K562 (cell line): ENCODE data around the gene STYXL1. TPM values are rescaled to one million over a fixed set of nuclear protein-coding genes. Genes with fewer than 3 reads are reported as not detected.
"Not testable (repeated sequence)": the region's sequence is repeated elsewhere in the genome, so short reads cannot be mapped to it uniquely, and the experiment has no call there.

Source experiments
- ATAC-seq: fragments of 200-7000 bp; cut with Tn5 transposase; 3 replicates; pipeline ENCODE4 v1.9.1; 2020; ENCODE audit warnings: moderate library complexity
- BruUV-seq: library from RNA; stranded (reverse); fragments of 400-500 nt; replicated peaks from 2 replicates; lab custom pipeline; 2021; lab: Mats Ljungman, UMichigan
- CTCF ChIA-PET: fragments of 300-600 bp; formaldehyde crosslinking; extraction: SDS; loops from one replicate; lab custom pipeline; 2021; ENCODE audit warnings: low intra/inter-chr PET ratio; lab: Yijun Ruan, JAX
- POLR2A ChIA-PET: fragments of 300-600, 350-650 bp; sonication (Branson Sonifier 250); formaldehyde crosslinking; extraction: SDS; loops from one replicate; lab custom pipeline; 2021; ENCODE audit warnings: antibody characterized with exemption, inconsistent platforms; lab: Yijun Ruan, JAX
- DNase-seq, 4 experiments: peaks; one replicate each; pipeline versions ENCODE4 v3.0.0 to v3.0.0-alpha.2; 2011 to 2018; ENCODE audit warnings: low spot score in 3 of 4, mixed read lengths in 3 of 4; ENCODE audit errors: extremely low read depth in 1 of 4
- FAIRE-seq: peaks from 2 replicates; lab custom pipeline; 2011; peaks lifted over from hg19 to GRCh38; lab: Jason Lieb, UNC
- H2AFZ ChIP-seq: 2 replicates; pipeline ENCODE4 v1.6.0; 2011; ENCODE audit warnings: low read depth, low read length, control low read depth, inconsistent platforms
- H3K27ac ChIP-seq: fragments of 200-600 bp; 3 replicates; pipeline ENCODE4 v1.8.0; 2011; ENCODE audit warnings: low read depth, mild to moderate bottlenecking, control low read depth, inconsistent platforms, low read length, moderate library complexity, mixed read lengths; ENCODE audit errors: extremely low read depth
- H3K27me3 ChIP-seq, 2 experiments: fragments of 300-600 bp in 1 of 2; 2 replicates in 1 of 2; 3 replicates in 1 of 2; pipeline versions ENCODE4 v1.6.0 to v1.8.0; 2011; ENCODE audit warnings: inconsistent platforms in 2 of 2, low read length in 2 of 2, mild to moderate bottlenecking in 1 of 2, mixed read lengths in 1 of 2, moderate library complexity in 1 of 2; ENCODE audit not compliant: control insufficient read depth in 2 of 2, insufficient read depth in 2 of 2
- H3K36me3 ChIP-seq: fragments of 300-600 bp; 3 replicates; pipeline ENCODE4 v1.8.0; 2011; ENCODE audit warnings: mild to moderate bottlenecking, low read length, inconsistent platforms; ENCODE audit not compliant: control insufficient read depth, insufficient read depth
- H3K4me1 ChIP-seq, 2 experiments: fragments of 200-600 bp in 1 of 2; replicated peaks in 1 of 2; 2 replicates in 1 of 2; 3 replicates in 1 of 2; pipeline versions ENCODE4 v1.5.1 to v1.8.0; 2011; ENCODE audit warnings: inconsistent platforms in 2 of 2, low read length in 2 of 2, mild to moderate bottlenecking in 1 of 2, mixed read lengths in 1 of 2, moderate library complexity in 1 of 2; ENCODE audit not compliant: control insufficient read depth in 2 of 2, insufficient read depth in 2 of 2
- H3K4me2 ChIP-seq: 2 replicates; pipeline ENCODE4 v1.6.1; 2011; ENCODE audit warnings: low read length, control low read depth, inconsistent platforms, mixed read lengths; ENCODE audit not compliant: insufficient read depth
- H3K4me3 ChIP-seq: fragments of 200-600 bp; sonication (generic), shearing (Covaris generic); 2 replicates; pipeline ENCODE4 v1.5.1; 2016; ENCODE audit warnings: control low read depth, inconsistent platforms
- H3K79me2 ChIP-seq: fragments of 200-600 bp; 3 replicates; pipeline ENCODE4 v1.8.0; 2011; ENCODE audit warnings: low read length, inconsistent platforms; ENCODE audit not compliant: control insufficient read depth, insufficient read depth
- H3K9ac ChIP-seq, 2 experiments: 2 replicates each; pipeline versions ENCODE4 v1.6.0 to v1.6.1; 2011; ENCODE audit warnings: low read depth in 2 of 2, low read length in 2 of 2, control low read depth in 1 of 2, inconsistent platforms in 1 of 2, mild to moderate bottlenecking in 1 of 2, mixed read lengths in 1 of 2; ENCODE audit not compliant: insufficient read depth in 1 of 2
- H3K9me1 ChIP-seq: one replicate; pipeline ENCODE4 v1.6.0; 2011; ENCODE audit warnings: inconsistent platforms, mild to moderate bottlenecking, low read length, moderate library complexity; ENCODE audit not compliant: control insufficient read depth, insufficient read depth
- H3K9me3 ChIP-seq: replicated peaks from 2 replicates; pipeline ENCODE4 v1.5.1; 2011; ENCODE audit warnings: low read depth, low read length, inconsistent platforms; ENCODE audit not compliant: control insufficient read depth, insufficient read depth
- H4K20me1 ChIP-seq: replicated peaks from 2 replicates; pipeline ENCODE4 v1.6.1; 2011; ENCODE audit warnings: low read length, inconsistent platforms, mixed read lengths; ENCODE audit not compliant: control insufficient read depth, insufficient read depth
- CREB3L1 ChIP-seq: fragments of 450-650 bp; IDR thresholded peaks from 2 replicates; pipeline ENCODE4 v1.6.1; 2014; ENCODE audit warnings: low read depth, mild to moderate bottlenecking, moderate library complexity, borderline replicate concordance
- RB1 ChIP-seq: fragments of 450-650 bp; IDR thresholded peaks from 2 replicates; pipeline ENCODE4 v1.6.1; 2017; ENCODE audit warnings: low read depth, mild to moderate bottlenecking
- SMAD4 ChIP-seq: fragments of 250-450 bp; sonication (Bioruptor Pico); conservative IDR thresholded peaks from 2 replicates; pipeline ENCODE4 v1.8.0; 2021; ENCODE audit warnings: inconsistent platforms, mild to moderate bottlenecking, moderate library complexity
- SP1 ChIP-seq: sonication (generic); formaldehyde crosslinking; IDR thresholded peaks from 2 replicates; pipeline ENCODE4 v1.8.1; 2022; ENCODE audit warnings: mild to moderate bottlenecking, missing genetic modification reagents
- ZBTB34 ChIP-seq: fragments of 250-450 bp; sonication (Bioruptor Pico); IDR thresholded peaks from 2 replicates; pipeline ENCODE4 v1.8.0; 2021; ENCODE audit warnings: mild to moderate bottlenecking, moderate library complexity
- WGBS: fragments of 100-300 bp; shearing (Covaris generic); methylation state at CpG from one replicate; pipeline ENCODE4 v1.1.6; 2016; ENCODE audit warnings: low coverage, mixed read lengths; ENCODE audit not compliant: insufficient coverage; ENCODE audit errors: missing lambda C conversion rate; 5-methylcytosine and 5-hydroxymethylcytosine counted together
- in situ Hi-C: fragments of 300-500 bp; cut with MboI; formaldehyde crosslinking; loops from 4 replicates; pipeline ENCODE4 v1.15.0; 2018; ENCODE audit warnings: inconsistent platforms, mixed read lengths
- intact Hi-C: fragments of 100-400 bp; cut with micrococcal nuclease; formaldehyde crosslinking; loops from 2 replicates; pipeline ENCODE4 v1.14.2; 2022
- polyA plus RNA-seq, 8 experiments: library from polyadenylated mRNA; depleted of rRNA in 4 of 8; stranded (reverse) in 5 of 8; unstranded in 3 of 8; fragments of >200 nt; fragmentation: Nextera tagmentation in 2 of 8; fragmentation: Illumina TruSeq in 1 of 8; extraction: Ambion mirVana in 2 of 8; extraction: Trizol in 1 of 8; gene quantifications; 2 replicates each; pipeline versions ENCODE4 v1.2.1 to v1.2.3, GENCODE V29; 2011 to 2014; ENCODE audit warnings: inconsistent platforms in 1 of 8, missing spikeins in 1 of 8
- total RNA-seq, 7 experiments: library from RNA; depleted of rRNA in 6 of 7; stranded (reverse); fragments of >200 nt in 6 of 7; fragmentation: Illumina TruSeq in 2 of 7; extraction: Trizol in 2 of 7; gene quantifications; 2 replicates each; pipeline versions ENCODE4 v1.2.1 to v1.2.3, GENCODE V29; 2011 to 2021; ENCODE audit warnings: low replicate concordance in 1 of 7
- TF ChIP-seq, protein P1 (sequence below), 2 experiments: IDR thresholded peaks; 2 replicates each; pipeline ENCODE4 v1.6.1; 2011; ENCODE audit warnings: borderline replicate concordance in 1 of 2, control low read depth in 1 of 2, low read depth in 1 of 2, low read length in 1 of 2, mild to moderate bottlenecking in 1 of 2, mixed read lengths in 1 of 2, moderate library complexity in 1 of 2; ENCODE audit not compliant: insufficient read depth in 1 of 2, insufficient read length in 1 of 2, poor library complexity in 1 of 2, severe bottlenecking in 1 of 2; ENCODE audit errors: extremely low read depth in 1 of 2

Gene STYXL1
- total and polyA plus RNA-seq, 9 of the 15 experiments (the other 6 are each of a cell fraction or from before 2014, with no cell fraction given): 36.5 to 97.2 (median 49.9) TPM

- no peak for TF ChIP-seq SMAD4 (CRISPR knock-in tag)
- no peak for TF ChIP-seq RB1
- TF ChIP-seq SP1: no peak
- TF ChIP-seq ZBTB34 (CRISPR knock-in tag): no peak
- TF ChIP-seq, protein P1, sequence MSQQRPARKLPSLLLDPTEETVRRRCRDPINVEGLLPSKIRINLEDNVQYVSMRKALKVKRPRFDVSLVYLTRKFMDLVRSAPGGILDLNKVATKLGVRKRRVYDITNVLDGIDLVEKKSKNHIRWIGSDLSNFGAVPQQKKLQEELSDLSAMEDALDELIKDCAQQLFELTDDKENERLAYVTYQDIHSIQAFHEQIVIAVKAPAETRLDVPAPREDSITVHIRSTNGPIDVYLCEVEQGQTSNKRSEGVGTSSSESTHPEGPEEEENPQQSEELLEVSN (IDR thresholded peaks at IDR 0.05; ENCODE audit: borderline replicate concordance in 1 of 2, extremely low read depth in 1 of 2, insufficient read depth in 1 of 2, insufficient read length in 1 of 2, low read depth in 1 of 2, low read length in 1 of 2, poor library complexity in 1 of 2, severe bottlenecking in 1 of 2): no peak
- no peak for TF ChIP-seq CREB3L1
Observed at GRCh38 chr7:76053461-76053860, 5.7 kb upstream of the STYXL1 start (continued).

GRCh38 chr7:76052681-76053080, 4.9 kb upstream of the STYXL1 start:
- CTCF ChIA-PET, FAIRE-seq, H3K27me3 ChIP-seq, BruUV-seq, H2AFZ ChIP-seq, H3K9me1 ChIP-seq, in situ Hi-C loops, H3K9ac ChIP-seq, H3K4me3 ChIP-seq, intact Hi-C loops, ATAC-seq, H3K4me2 ChIP-seq, H3K9me3 ChIP-seq, H3K27ac ChIP-seq, DNase-seq: not testable (repeated sequence)
- WGBS: 92% methylated on average over 8 of the region's 8 CpGs
- POLR2A ChIA-PET: interaction anchor here (0.6 to 1.4 kb wide), 6 partner anchors 8 to 631 kb away, joined by 3 read pairs; no protein-coding TSS in a partner anchor
- Histone ChIP-seq H3K36me3 (peaks cover 87% of the 10 kb centered on the region), H3K4me1 (peaks cover 16 to 17% of the 10 kb centered on the region in 2 experiments), H4K20me1 (peaks cover 61% of the 10 kb centered on the region), H3K79me2 (peaks cover 94% of the 10 kb centered on the region)
